ENCODE measurements around the gene SOX18. TPM values are rescaled to one million over a fixed set of nuclear protein-coding genes. Genes with fewer than 3 reads are reported as not detected.

The SOX18 gene
- total and polyA plus RNA-seq, 2 of the 13 experiments (the other 11 are each of a cell fraction or from before 2014, with no cell fraction given), result 1.6 to 1.9 TPM

DNA sequence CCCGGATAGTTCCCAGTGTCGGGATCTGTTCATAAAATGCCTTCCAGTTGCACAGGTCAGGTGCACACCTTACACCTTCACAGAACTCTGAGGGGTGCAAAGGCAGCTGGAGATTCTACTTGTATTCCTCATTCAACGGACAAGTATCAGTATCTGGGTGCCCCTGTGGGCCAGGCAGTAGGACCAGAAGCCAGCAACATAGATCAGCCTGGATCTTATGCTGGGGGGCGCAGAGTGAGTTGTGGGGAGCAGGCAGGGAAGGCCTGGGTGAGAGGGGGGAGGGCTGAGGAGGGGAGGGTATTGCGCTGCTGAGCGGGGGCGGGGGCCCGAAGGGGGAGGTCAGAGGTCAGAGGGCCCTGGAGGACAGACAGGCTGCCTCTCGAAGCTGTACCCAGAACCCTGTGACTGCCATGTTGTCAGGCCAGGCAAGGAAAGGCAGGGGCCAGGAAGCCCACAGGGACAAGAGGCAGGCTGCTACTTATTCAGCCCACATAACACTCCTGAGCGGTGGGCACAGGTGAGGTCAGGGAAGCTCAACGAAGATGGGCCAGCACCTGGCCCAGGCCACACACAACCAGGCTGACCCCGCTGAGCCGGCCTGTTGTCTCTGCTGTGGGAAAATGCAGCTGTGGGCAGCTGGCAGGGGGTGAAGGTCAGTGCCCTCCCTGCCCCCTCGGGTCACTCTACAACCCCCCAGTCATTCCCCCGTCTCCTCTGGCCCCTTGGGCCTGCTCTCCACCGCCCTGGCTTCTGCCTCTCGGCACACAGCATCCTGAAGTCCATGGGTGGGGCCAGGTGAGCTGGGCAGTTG is 31.6 kb upstream of the SOX18 start (continued):
- TF ChIP-seq SALL1 (CRISPR knock-in tag; IDR thresholded peaks at IDR 0.05) (0 out of 2 replicates have a peak, but pooled peaks have one; percentile 4), IKZF1 (IDR thresholded peaks at IDR 0.05) (no peak), RARA (CRISPR knock-in tag; IDR thresholded peaks at IDR 0.05) (0 out of 2 replicates have a peak, but pooled peaks have one; percentile 19), ZBTB7B (CRISPR knock-in tag; IDR thresholded peaks at IDR 0.05) (no peak), ZNF432 (CRISPR knock-in tag; IDR thresholded peaks at IDR 0.05; ENCODE audit: borderline replicate concordance) (no peak), ZNF607 (CRISPR knock-in tag; IDR thresholded peaks at IDR 0.05; ENCODE audit: borderline replicate concordance) (no peak), RXRA (CRISPR knock-in tag; IDR thresholded peaks at IDR 0.05) (peak; percentile 62; the same call in 1 of the 2 replicates), ZNF256 (CRISPR knock-in tag; conservative IDR thresholded peaks at IDR 0.05) (no peak), NCOA2 (CRISPR knock-in tag; IDR thresholded peaks at IDR 0.05) (no peak), SNAPC2 (CRISPR knock-in tag; IDR thresholded peaks at IDR 0.05) (no peak), FOXM1 (CRISPR knock-in tag; IDR thresholded peaks at IDR 0.05) (no peak)
- TF ChIP-seq, protein P1, sequence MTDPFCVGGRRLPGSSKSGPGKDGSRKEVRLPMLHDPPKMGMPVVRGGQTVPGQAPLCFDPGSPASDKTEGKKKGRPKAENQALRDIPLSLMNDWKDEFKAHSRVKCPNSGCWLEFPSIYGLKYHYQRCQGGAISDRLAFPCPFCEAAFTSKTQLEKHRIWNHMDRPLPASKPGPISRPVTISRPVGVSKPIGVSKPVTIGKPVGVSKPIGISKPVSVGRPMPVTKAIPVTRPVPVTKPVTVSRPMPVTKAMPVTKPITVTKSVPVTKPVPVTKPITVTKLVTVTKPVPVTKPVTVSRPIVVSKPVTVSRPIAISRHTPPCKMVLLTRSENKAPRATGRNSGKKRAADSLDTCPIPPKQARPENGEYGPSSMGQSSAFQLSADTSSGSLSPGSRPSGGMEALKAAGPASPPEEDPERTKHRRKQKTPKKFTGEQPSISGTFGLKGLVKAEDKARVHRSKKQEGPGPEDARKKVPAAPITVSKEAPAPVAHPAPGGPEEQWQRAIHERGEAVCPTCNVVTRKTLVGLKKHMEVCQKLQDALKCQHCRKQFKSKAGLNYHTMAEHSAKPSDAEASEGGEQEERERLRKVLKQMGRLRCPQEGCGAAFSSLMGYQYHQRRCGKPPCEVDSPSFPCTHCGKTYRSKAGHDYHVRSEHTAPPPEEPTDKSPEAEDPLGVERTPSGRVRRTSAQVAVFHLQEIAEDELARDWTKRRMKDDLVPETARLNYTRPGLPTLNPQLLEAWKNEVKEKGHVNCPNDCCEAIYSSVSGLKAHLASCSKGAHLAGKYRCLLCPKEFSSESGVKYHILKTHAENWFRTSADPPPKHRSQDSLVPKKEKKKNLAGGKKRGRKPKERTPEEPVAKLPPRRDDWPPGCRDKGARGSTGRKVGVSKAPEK (CRISPR knock-in tag; IDR thresholded peaks at IDR 0.05; ENCODE audit: borderline replicate concordance), result no peak
- TF ChIP-seq, protein P2, sequence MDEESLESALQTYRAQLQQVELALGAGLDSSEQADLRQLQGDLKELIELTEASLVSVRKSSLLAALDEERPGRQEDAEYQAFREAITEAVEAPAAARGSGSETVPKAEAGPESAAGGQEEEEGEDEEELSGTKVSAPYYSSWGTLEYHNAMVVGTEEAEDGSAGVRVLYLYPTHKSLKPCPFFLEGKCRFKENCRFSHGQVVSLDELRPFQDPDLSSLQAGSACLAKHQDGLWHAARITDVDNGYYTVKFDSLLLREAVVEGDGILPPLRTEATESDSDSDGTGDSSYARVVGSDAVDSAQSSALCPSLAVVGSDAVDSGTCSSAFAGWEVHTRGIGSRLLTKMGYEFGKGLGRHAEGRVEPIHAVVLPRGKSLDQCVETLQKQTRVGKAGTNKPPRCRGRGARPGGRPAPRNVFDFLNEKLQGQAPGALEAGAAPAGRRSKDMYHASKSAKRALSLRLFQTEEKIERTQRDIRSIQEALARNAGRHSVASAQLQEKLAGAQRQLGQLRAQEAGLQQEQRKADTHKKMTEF (CRISPR knock-in tag; IDR thresholded peaks at IDR 0.05), result no peak
- TF ChIP-seq, protein P3, sequence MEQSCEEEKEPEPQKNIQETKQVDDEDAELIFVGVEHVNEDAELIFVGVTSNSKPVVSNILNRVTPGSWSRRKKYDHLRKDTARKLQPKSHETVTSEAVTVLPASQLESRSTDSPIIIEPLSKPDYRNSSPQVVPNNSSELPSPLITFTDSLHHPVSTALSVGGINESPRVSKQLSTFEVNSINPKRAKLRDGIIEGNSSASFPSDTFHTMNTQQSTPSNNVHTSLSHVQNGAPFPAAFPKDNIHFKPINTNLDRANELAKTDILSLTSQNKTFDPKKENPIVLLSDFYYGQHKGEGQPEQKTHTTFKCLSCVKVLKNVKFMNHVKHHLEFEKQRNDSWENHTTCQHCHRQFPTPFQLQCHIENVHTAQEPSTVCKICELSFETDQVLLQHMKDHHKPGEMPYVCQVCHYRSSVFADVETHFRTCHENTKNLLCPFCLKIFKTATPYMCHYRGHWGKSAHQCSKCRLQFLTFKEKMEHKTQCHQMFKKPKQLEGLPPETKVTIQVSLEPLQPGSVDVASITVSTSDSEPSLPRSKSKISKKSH (CRISPR knock-in tag; IDR thresholded peaks at IDR 0.05; ENCODE audit: borderline replicate concordance), result no peak
- TF ChIP-seq, protein P4, sequence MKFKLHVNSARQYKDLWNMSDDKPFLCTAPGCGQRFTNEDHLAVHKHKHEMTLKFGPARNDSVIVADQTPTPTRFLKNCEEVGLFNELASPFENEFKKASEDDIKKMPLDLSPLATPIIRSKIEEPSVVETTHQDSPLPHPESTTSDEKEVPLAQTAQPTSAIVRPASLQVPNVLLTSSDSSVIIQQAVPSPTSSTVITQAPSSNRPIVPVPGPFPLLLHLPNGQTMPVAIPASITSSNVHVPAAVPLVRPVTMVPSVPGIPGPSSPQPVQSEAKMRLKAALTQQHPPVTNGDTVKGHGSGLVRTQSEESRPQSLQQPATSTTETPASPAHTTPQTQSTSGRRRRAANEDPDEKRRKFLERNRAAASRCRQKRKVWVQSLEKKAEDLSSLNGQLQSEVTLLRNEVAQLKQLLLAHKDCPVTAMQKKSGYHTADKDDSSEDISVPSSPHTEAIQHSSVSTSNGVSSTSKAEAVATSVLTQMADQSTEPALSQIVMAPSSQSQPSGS (CRISPR knock-in tag; IDR thresholded peaks at IDR 0.05), result 0 out of 2 replicates have a peak, but pooled peaks have one; percentile 4
- TF ChIP-seq, protein P5, sequence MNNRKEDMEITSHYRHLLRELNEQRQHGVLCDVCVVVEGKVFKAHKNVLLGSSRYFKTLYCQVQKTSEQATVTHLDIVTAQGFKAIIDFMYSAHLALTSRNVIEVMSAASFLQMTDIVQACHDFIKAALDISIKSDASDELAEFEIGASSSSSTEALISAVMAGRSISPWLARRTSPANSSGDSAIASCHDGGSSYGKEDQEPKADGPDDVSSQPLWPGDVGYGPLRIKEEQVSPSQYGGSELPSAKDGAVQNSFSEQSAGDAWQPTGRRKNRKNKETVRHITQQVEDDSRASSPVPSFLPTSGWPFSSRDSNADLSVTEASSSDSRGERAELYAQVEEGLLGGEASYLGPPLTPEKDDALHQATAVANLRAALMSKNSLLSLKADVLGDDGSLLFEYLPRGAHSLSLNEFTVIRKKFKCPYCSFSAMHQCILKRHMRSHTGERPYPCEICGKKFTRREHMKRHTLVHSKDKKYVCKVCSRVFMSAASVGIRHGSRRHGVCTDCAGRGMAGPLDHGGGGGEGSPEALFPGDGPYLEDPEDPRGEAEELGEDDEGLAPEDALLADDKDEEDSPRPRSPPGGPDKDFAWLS (CRISPR knock-in tag; IDR thresholded peaks at IDR 0.05; ENCODE audit: borderline replicate concordance), result no peak
- TF ChIP-seq, protein P6, sequence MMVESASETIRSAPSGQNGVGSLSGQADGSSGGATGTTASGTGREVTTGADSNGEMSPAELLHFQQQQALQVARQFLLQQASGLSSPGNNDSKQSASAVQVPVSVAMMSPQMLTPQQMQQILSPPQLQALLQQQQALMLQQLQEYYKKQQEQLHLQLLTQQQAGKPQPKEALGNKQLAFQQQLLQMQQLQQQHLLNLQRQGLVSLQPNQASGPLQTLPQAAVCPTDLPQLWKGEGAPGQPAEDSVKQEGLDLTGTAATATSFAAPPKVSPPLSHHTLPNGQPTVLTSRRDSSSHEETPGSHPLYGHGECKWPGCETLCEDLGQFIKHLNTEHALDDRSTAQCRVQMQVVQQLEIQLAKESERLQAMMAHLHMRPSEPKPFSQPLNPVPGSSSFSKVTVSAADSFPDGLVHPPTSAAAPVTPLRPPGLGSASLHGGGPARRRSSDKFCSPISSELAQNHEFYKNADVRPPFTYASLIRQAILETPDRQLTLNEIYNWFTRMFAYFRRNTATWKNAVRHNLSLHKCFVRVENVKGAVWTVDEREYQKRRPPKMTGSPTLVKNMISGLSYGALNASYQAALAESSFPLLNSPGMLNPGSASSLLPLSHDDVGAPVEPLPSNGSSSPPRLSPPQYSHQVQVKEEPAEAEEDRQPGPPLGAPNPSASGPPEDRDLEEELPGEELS (CRISPR knock-in tag; IDR thresholded peaks at IDR 0.05), result no peak; the same call in 1 of the 2 replicates

All from HepG2 (cell line).